Mesendoderm (in vitro differentiated cells): Measurements from ENCODE around the gene PMEPA1.

ENCODE experiments used
- DNase-seq: peaks from one replicate; pipeline ENCODE4 v3.0.0; 2013
- H2AK5ac ChIP-seq: 2 replicates; pipeline ENCODE4 v1.6.1; 2013; ENCODE audit warnings: low read length, inconsistent platforms
- H2BK120ac ChIP-seq: 2 replicates; pipeline ENCODE4 v1.6.1; 2013; ENCODE audit warnings: low read depth, mild to moderate bottlenecking, low read length, moderate library complexity, mixed read lengths
- H2BK15ac ChIP-seq: replicated peaks from 2 replicates; pipeline ENCODE4 v1.6.1; 2013; ENCODE audit warnings: low read depth, mild to moderate bottlenecking, moderate library complexity
- H2BK5ac ChIP-seq: 2 replicates; pipeline ENCODE4 v1.6.1; 2013; ENCODE audit warnings: low read length, inconsistent platforms
- H3K18ac ChIP-seq: 2 replicates; pipeline ENCODE4 v1.6.1; 2013; ENCODE audit warnings: mild to moderate bottlenecking, low read length, mixed read lengths
- H3K23ac ChIP-seq: one replicate; pipeline ENCODE4 v1.6.1; 2013; ENCODE audit warnings: low read length
- H3K27ac ChIP-seq: 2 replicates; pipeline ENCODE4 v1.5.1; 2013; ENCODE audit warnings: low read depth, mild to moderate bottlenecking, inconsistent platforms, low read length, moderate library complexity
- H3K27me3 ChIP-seq: 2 replicates; pipeline ENCODE4 v1.6.1; 2013; ENCODE audit warnings: low read length, control low read depth, mild to moderate bottlenecking, inconsistent platforms; ENCODE audit not compliant: insufficient read depth, poor library complexity
- H3K36me3 ChIP-seq: 2 replicates; pipeline ENCODE4 v1.6.1; 2013; ENCODE audit warnings: low read length, inconsistent platforms; ENCODE audit not compliant: control insufficient read depth, insufficient read depth
- H3K4ac ChIP-seq: one replicate; pipeline ENCODE4 v1.6.1; 2013; ENCODE audit warnings: low read depth, mild to moderate bottlenecking, low read length, moderate library complexity
- H3K4me1 ChIP-seq: 2 replicates; pipeline ENCODE4 v1.6.1; 2013; ENCODE audit warnings: low read depth, low read length, inconsistent platforms; ENCODE audit not compliant: control insufficient read depth
- H3K4me2 ChIP-seq: 2 replicates; pipeline ENCODE4 v1.6.1; 2013; ENCODE audit warnings: low read length
- H3K4me3 ChIP-seq: 2 replicates; pipeline ENCODE4 v1.5.1; 2013; ENCODE audit warnings: mild to moderate bottlenecking, low read length
- H3K56ac ChIP-seq: one replicate; pipeline ENCODE4 v1.6.1; 2013; ENCODE audit warnings: low read length
- H3K79me1 ChIP-seq: 2 replicates; pipeline ENCODE4 v1.6.1; 2013; ENCODE audit warnings: low read length, inconsistent platforms
- H3K79me2 ChIP-seq: 2 replicates; pipeline ENCODE4 v1.6.1; 2013; ENCODE audit warnings: mild to moderate bottlenecking, low read length; ENCODE audit not compliant: control insufficient read depth, insufficient read depth
- H3K9ac ChIP-seq: 2 replicates; pipeline ENCODE4 v1.6.1; 2013; ENCODE audit warnings: low read length, inconsistent platforms
- H4K5ac ChIP-seq: one replicate; pipeline ENCODE4 v1.6.1; 2013; ENCODE audit warnings: low read length
- H4K8ac ChIP-seq: one replicate; pipeline ENCODE4 v1.6.1; 2013; ENCODE audit warnings: low read depth, mild to moderate bottlenecking, control low read depth, low read length, moderate library complexity
- WGBS: extraction: QIAGEN DNeasy Blood & Tissue Kit; methylation state at CpG from one replicate; pipeline ENCODE4 v1.1.7; 2013; ENCODE audit warnings: low lambda C conversion rate, missing lambda C conversion rate; ENCODE audit not compliant: insufficient coverage; ENCODE audit errors: extremely low coverage; 5-methylcytosine and 5-hydroxymethylcytosine counted together

PMEPA1 gene

DNA sequence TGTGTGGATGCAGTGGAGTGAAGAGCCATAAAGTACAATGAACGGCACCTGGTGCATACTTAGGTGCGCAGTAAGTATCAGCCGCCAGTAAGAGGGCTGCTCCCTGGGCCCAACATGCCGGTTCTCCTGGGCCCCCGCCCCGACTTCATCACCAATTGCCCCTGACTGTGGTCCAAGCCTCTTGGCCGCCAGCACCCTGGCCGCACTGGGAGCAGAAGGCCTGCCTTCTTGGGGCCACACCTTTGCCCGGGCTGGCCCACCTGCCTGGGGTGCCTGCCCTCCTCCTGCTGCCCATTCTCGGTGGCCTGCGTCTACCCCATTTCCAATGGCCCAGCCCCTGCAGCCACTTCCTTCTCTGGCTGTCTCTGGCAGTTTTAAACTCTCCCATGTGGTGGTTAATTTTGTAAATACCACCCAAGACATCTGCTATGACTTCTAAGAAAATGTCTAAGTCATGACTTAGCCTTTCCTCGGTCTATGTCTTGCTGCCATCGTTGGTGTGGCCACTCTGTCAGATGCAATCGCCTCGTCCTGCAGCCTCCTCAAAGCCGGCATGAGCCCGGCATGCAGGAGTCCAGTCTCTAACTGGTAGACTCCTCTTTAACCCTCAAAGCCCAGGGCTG lies 36.8 kb downstream of the PMEPA1 start:
- Histone ChIP-seq H3K4me2 (no peak overlapping the region), H4K8ac (no peak overlapping the region), H3K4me3 (no peak overlapping the region), H3K56ac (no peak overlapping the region), H4K5ac (no peak overlapping the region), H3K9ac (no peak overlapping the region), H3K79me2 (peaks cover 98% of the 10 kb centered on the region), H3K4me1 (no peaks in the 10 kb centered on the region), H3K4ac (no peak overlapping the region), H3K18ac (no peak overlapping the region), H3K36me3 (no peaks in the 10 kb centered on the region), H2BK15ac (no peak overlapping the region), H3K23ac (no peak overlapping the region), H3K79me1 (peaks cover 34% of the 10 kb centered on the region), H2BK120ac (no peak overlapping the region), H2BK5ac (no peak overlapping the region), H2AK5ac (no peak overlapping the region), H3K27me3 (no peaks in the 10 kb centered on the region), H3K27ac (no peak overlapping the region)
- DNase-seq: no peak
- no CpG with 5 or more reads among the region's 17 CpGs for WGBS

DNA sequence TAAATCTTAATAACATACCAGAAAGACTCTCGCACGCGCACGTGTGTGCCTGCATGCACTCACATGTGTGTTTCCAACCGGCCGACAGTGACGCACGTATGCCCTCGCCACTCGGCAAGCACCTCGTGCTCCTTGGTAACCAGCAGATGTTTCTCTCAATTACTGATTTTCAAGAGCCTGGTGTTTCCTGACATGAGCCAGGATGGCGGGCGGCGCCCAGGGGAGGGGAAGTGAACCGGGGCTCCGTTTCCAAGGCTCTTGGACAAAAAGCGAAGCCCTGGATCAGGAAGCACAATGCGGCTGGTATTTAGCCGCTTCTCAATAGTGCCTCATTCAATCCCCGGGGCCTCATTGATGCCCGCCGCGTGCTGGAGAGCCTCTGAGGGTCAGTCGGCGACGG lies 37.7 kb downstream of the PMEPA1 start:
- Histone ChIP-seq H4K8ac (no peak overlapping the region), H3K18ac (no peak overlapping the region), H3K4ac (no peak overlapping the region), H3K4me2 (no peak overlapping the region), H3K27me3 (no peaks in the 10 kb centered on the region), H2AK5ac (no peak overlapping the region), H3K79me1 (peaks cover 31% of the 10 kb centered on the region), H2BK15ac (no peak overlapping the region), H2BK120ac (no peak overlapping the region), H3K56ac (no peak overlapping the region), H3K27ac (no peak overlapping the region), H3K4me1 (no peaks in the 10 kb centered on the region), H3K4me3 (no peak overlapping the region), H4K5ac (no peak overlapping the region), H3K23ac (no peak overlapping the region), H2BK5ac (no peak overlapping the region), H3K36me3 (no peaks in the 10 kb centered on the region), H3K79me2 (peaks cover 98% of the 10 kb centered on the region), H3K9ac (no peak overlapping the region)
- DNase-seq: no peak
- no CpG with 5 or more reads among the region's 26 CpGs for WGBS

DNA sequence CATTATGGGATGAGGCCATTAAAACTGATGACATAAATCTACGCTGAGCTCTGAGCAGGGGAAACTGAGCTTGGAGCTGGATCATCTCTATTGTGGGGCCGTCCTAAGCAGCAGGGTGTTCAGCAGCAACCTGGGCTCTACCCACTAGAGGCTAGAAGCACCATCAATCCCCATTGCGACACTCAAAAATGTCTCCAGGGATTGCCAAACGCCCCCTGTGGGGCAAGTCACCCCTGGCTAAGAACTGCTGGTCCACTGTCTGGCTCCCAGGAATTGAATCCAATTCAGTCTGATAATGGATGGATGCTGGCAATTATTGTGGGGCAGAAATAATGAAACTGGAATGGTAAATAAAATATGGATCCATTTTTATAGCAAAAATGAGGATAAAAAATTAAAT lies 38.2 kb downstream of the PMEPA1 start:
- WGBS: no CpG with 5 or more reads among the region's 4 CpGs
- H3K4me2 ChIP-seq: no peak overlapping the region

DNA sequence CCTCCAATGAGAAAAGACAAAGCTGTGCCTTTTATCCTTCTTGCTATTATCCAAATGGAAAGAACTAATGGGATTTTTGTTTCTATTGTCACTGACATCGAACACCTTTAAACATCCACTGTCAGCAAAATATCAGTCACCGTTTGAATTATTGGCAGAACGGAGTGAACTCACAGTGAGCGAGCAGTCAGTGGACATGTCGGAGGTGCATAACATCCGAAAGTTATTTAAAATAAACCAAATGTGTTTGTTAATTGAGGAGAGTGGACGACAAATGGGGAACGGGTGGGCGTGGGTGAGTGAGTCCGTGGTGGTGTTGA lies 38.8 kb downstream of the PMEPA1 start:
- Histone ChIP-seq H3K4me2 (no peak overlapping the region), H3K36me3 (no peaks in the 10 kb centered on the region), H2BK15ac (no peak overlapping the region), H3K4me1 (no peaks in the 10 kb centered on the region), H4K8ac (no peak overlapping the region), H3K4me3 (no peak overlapping the region), H3K27ac (no peak overlapping the region), H2BK5ac (no peak overlapping the region), H3K79me1 (peaks cover 30% of the 10 kb centered on the region), H3K79me2 (peaks cover 97% of the 10 kb centered on the region), H3K23ac (no peak overlapping the region), H4K5ac (no peak overlapping the region), H3K56ac (no peak overlapping the region), H2AK5ac (no peak overlapping the region), H2BK120ac (no peak overlapping the region), H3K9ac (no peak overlapping the region), H3K4ac (no peak overlapping the region), H3K18ac (no peak overlapping the region), H3K27me3 (no peaks in the 10 kb centered on the region)
- DNase-seq: no peak
- WGBS: no CpG with 5 or more reads among the region's 10 CpGs

More for the DNA sequence above, 38.2 kb downstream of the PMEPA1 start:
- H3K27me3 ChIP-seq: no peaks in the 10 kb centered on the region
- no peak overlapping the region for H3K23ac ChIP-seq
- no peak overlapping the region for H3K18ac ChIP-seq
- peaks cover 97% of the 10 kb centered on the region for H3K79me2 ChIP-seq
- H2BK15ac ChIP-seq: no peak overlapping the region
- H3K36me3 ChIP-seq: no peaks in the 10 kb centered on the region
- no peak overlapping the region for H3K4me3 ChIP-seq
- H2AK5ac ChIP-seq: no peak overlapping the region
- no peaks in the 10 kb centered on the region for H3K4me1 ChIP-seq
- peaks cover 30% of the 10 kb centered on the region for H3K79me1 ChIP-seq
- no peak overlapping the region for H4K8ac ChIP-seq
- H3K9ac ChIP-seq: no peak overlapping the region
- H3K4ac ChIP-seq: no peak overlapping the region
- no peak overlapping the region for H2BK5ac ChIP-seq
- no peak overlapping the region for H3K56ac ChIP-seq
- H4K5ac ChIP-seq: no peak overlapping the region
- H3K27ac ChIP-seq: no peak overlapping the region
- H2BK120ac ChIP-seq: no peak overlapping the region
- no peak for DNase-seq

DNA sequence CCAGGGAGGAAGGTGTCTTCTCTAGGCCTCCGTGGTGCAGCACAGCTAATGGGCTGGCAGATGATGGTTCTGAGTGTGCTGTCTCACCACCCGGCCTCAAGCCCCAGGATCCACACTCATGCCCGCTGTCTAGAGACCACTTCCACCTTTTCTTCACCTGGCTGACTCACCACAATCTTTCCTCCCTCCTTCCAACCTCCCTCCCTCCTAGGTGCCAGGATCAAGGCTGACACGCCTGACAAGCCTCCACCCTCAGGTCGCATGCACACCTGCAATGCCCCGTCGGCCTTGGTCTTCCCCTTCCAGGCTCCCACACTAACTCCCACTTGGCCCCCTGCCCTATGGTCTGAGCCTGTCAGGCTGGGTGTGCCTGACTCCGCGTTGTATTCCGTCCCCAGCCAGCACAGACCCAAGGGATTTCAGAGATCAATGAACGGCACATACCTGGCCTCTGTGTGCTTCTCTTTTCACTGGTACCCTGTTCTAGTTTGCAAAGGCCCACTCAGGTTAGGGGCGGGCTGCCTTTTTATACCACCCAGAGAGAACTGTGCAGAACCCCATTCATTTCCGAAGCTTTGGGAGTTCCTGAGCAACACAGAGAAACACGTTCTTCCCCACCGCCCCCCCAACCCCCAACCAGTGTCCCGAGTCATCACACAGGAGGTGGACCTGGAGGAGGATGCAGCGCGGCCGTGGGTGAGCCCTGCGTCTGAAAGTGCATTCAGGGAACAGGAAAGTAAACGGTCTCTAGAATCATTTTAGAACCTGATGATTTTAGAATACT lies 39.3 kb downstream of the PMEPA1 start:
- Histone ChIP-seq H3K4me2 (no peak overlapping the region), H4K8ac (no peak overlapping the region), H3K36me3 (no peaks in the 10 kb centered on the region), H3K4ac (no peak overlapping the region), H3K79me1 (peaks cover 29% of the 10 kb centered on the region), H3K23ac (no peak overlapping the region), H3K56ac (no peak overlapping the region), H3K9ac (no peak overlapping the region), H3K18ac (no peak overlapping the region), H3K4me3 (no peak overlapping the region), H2BK120ac (no peak overlapping the region), H3K27ac (no peak overlapping the region), H2BK5ac (no peak overlapping the region), H3K79me2 (peaks cover 97% of the 10 kb centered on the region), H4K5ac (no peak overlapping the region), H2BK15ac (no peak overlapping the region), H2AK5ac (no peak overlapping the region), H3K4me1 (no peaks in the 10 kb centered on the region), H3K27me3 (no peaks in the 10 kb centered on the region)
- no CpG with 5 or more reads among the region's 21 CpGs for WGBS
- no peak for DNase-seq
